ENCODE results near the gene RAB11FIP4.

Gene RAB11FIP4

DNA sequence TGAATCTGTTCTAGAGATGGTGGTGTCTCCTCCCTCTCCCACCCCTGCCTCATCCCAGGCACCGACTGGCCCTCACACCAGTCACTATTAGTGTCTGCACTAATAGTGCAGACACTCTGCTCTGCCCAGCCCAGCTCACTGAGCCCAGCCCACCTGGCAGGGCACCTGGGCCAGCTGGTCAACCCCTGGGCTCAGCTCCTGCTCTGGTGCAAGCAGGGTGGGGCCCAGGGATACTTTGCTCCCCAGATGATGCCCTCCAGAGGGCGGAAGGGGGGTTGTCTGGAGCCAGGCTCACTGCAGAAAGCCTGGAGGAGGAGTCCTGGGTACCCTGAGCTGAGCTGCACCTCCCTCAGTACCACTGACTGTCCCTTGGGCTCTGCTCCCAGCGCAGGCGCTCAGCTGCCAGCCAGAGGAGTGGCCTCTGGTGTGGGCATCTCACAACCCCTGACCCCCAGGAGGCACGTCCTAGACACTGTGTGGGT lies 14.5 kb downstream of the RAB11FIP4 start:
- no peak for DNase-seq (ENCODE audit: low read depth in 2 of 2)

DNA sequence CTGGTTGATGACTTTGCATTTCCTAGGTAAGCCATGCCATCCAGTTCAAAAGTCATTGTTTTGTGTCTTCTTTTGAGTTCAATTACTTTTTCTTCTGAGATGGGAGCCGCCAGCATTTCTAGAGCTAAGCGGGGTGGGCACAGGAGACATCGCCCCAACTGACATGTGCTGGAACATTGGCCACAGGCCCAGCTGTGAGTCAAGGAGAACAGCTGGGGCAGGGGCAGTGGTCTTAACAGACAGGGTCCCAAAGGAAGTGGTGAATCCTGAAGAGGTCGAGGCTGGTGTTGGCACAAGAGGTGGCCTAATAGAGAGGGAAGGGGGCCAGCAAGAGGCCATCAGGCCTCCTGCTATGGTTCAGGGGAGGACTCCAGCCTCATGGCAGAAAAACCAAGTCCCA lies 17.1 kb downstream of the RAB11FIP4 start:
- DNase-seq (ENCODE audit: low read depth in 2 of 2) = no peak

- no peak for DNase-seq (ENCODE audit: low read depth in 2 of 2)
These were observed 20.3 kb downstream of the RAB11FIP4 start for GRCh38 chr17:31411707-31412285.

- no peak for DNase-seq (ENCODE audit: low read depth in 2 of 2)
These were observed 21.0 kb downstream of the RAB11FIP4 start for GRCh38 chr17:31412511-31412910.

DNA sequence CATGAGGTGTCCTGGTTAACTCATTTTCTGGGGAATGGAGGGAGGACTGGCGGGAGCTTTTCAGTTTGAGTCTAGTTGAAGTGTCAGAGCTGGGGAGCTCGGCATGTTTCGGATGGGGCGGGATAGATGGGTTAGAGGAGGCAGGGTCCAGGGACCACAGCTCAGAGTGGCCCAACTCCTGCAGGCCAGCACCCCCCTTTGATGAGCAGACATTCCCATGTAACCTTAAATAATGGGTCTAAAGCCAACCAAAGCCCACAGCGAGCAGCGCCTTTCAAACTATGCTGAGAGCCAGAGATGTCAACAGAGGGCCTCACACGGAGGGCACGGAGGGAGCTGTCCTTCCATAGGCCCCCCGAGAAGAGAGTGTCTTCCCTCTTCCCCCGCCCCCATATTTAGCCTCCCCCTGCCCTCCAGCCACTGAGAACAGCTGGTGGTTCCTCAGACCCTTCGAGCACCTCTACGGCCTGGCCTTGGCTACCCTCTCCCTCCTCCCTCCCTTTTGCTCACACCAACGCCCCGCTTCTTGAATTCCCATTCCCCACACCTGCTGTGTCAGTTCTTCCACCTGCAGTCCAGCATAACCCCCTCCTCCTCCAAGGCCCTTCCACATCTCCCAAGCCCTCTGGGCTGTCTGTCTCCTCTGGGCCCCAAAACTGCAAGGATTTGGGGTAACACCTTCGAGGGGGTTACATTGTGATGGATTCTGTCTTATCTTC lies 21.8 kb downstream of the RAB11FIP4 start:
- no peak for DNase-seq (ENCODE audit: low read depth in 2 of 2)

DNA sequence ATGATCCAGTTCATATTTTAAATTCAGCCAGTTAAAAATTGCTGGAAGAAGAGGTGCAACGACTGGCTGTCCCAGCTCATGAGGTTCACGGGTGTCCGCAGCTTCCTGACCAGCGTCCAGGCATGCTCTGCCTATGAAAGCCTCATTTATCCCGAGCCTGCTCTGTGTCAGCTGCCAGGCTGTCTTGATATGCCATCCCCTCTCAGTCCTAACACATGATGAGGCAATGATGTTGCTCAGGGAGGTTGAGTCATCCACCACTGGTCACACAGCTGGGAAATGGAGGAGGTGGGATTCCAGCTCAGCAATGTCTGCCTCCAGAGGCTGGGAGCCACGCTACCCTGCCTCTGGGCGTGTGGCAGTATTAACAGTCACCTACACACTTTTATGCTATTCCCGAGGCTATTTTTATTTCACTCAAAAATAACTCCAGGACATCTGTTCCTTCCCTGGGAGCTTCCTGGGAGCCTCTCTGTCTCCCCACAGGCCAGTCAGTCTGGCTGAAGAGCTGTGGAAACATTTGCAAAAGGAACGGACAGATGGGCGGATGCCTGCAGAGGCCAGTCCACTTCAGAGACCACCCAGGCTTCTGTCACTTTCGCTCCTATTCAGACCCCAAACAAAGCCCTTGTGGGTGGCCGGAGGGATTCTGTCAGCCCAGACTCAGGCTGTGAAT lies 22.5 kb downstream of the RAB11FIP4 start:
- no peak for DNase-seq (ENCODE audit: low read depth in 2 of 2)

GRCh38 chr17:31414550-31414918 lies 23.1 kb downstream of the RAB11FIP4 start:
- DNase-seq (ENCODE audit: low read depth in 2 of 2) = no peak

- no peak for DNase-seq (ENCODE audit: low read depth in 2 of 2)
These were observed 23.6 kb downstream of the RAB11FIP4 start for GRCh38 chr17:31415004-31415454.

DNA sequence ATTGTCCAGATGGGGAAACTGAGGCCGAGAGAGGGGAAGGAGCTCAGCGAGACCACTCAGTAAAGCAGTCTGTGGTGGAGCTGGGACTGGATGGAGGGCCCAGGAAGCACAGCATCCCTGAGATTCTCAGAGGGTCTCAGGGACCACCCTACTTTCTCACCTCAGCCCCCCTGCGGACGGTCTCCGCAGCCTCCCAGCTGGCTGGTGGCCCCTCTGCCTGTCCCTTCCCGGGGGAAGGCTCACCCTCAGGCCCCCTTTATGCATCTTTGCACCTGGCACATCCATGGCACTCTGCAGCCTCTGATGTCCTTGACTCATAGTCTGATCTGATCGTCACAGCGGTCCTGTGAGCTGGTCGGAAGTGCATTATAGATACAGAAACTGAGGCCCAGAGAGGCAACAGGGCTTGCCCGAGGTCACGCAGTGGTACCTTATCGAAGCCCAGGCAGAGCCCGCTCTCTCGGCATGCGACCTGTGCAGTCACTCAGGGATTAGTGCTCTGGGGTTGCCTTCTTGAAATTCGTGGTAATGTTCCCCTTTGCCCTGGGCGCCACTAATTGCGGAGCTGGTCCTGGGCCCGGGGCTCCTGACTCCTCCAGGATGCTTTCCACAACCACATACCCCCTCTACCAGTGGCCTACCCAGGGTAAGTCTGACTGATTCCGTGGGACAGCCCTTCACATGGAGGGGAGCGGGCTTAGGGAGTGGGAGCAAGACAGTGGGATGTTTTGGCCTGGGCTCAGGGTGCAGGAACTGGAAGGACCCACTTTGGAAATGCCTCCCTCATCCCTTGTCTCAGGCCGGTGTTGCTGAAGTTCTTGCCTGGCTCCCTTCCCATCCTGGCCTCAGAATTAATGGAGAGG lies 24.4 kb downstream of the RAB11FIP4 start:
- DNase-seq (ENCODE audit: low read depth in 2 of 2) = no peak

- DNase-seq (ENCODE audit: low read depth in 2 of 2) = no peak
These were observed 25.0 kb downstream of the RAB11FIP4 start for GRCh38 chr17:31416503-31416923.

GRCh38 chr17:31417051-31417792 lies 25.7 kb downstream of the RAB11FIP4 start:
- DNase-seq (ENCODE audit: low read depth in 2 of 2) = no peak

- DNase-seq (ENCODE audit: low read depth in 2 of 2) = no peak
These were observed 27.4 kb downstream of the RAB11FIP4 start for GRCh38 chr17:31418773-31419350.

DNA sequence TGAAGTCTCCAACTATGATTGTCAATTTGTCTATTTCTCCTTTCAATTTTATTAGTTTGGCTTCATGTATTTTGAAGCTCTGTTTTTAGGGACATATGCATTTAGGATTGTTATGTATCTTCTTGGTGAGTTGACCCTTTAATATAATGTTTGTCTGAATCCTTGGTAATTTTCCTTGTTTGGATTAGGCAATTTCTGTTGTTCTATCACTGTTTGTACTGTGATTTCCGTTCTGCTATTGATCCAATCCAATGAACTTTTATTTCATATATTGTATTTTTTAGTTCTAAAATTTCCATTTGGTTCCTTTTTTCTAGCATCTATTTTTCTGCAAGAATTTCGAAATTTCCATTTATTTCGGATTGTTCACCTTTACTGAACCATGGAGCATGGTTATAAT lies 31.0 kb downstream of the RAB11FIP4 start:
- DNase-seq (ENCODE audit: low read depth in 2 of 2) = no peak

GRCh38 chr17:31424944-31425281 lies 33.4 kb downstream of the RAB11FIP4 start:
- no peak for DNase-seq (ENCODE audit: low read depth in 2 of 2)

GRCh38 chr17:31425282-31426040 lies 34.0 kb downstream of the RAB11FIP4 start:
- DNase-seq (ENCODE audit: low read depth in 2 of 2) = no peak

GRCh38 chr17:31427684-31428083 lies 36.2 kb downstream of the RAB11FIP4 start:
- no peak for DNase-seq (ENCODE audit: low read depth in 2 of 2)

GRCh38 chr17:31428111-31428510 lies 36.6 kb downstream of the RAB11FIP4 start:
- no peak for DNase-seq (ENCODE audit: low read depth in 2 of 2)

DNA sequence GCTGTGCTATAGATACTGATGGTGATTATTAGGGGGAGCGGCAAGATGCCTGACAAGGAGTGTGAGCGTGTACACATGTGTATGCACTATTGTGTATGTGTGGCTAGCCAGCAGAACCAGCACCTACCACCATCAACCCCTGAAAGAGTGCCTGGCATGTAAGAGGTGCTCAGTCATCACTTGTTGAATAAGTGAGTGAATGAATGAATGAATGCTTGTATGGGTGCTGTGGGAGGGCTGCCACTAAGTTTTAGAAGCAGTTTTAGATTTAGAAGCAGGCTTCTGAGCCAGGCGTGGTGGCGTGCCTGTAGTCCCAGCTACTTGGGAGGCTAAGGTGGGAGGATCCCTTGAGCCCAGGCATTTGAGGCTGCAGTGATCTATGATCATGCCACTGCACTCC lies 37.0 kb downstream of the RAB11FIP4 start:
- DNase-seq (ENCODE audit: low read depth in 2 of 2) = no peak

DNA sequence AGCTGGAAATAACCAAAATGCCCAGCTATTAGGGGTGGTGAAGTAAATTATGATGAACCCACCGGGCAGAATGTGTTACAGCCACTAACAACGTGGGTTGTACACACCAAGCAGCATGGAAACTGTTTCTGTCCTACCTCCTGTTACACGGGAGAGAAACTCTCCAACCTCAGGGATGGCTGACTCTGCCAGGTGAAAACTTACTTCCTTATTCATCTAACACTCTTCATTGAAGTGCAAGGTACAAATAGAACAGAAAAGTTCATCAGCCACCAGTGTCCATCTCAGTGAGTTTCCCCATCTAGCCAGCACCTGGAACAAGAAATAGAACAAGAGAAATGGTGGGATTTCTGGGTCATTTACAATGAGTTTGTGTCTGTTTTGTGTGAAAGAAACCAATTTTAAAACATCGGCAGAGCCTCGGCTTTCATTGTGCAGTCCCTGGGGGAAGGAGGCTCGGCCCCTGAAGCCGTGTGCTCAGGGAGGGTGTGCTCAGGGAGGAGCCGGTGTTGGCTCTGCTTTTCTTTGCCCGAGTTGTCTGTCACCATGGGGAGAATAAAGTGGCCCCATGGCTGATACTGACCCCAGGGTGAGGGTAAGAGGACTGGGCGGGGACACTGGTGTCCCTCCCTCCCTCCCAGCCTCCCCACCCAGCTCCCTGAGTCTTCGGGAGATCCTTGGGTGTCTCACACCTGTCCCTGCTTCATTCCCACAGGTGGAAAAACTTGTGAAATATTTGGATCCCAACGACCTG lies 39.8 kb downstream of the RAB11FIP4 start:
- no peak for DNase-seq (ENCODE audit: low read depth in 2 of 2)
